GM23338 (cell line): ENCODE data around the gene TRIM38.

ENCODE experiments used
- CTCF ChIP-seq, 2 experiments: fragments of 200-600 bp in 1 of 2; sonication (generic) in 1 of 2; conservative IDR thresholded peaks; 2 replicates each; pipeline versions ENCODE4 v1.5.1 to v1.6.1; 2016 to 2017; ENCODE audit warnings: antibody characterized with exemption in 2 of 2, low read depth in 2 of 2, mild to moderate bottlenecking in 2 of 2, moderate library complexity in 1 of 2
- EZH2 ChIP-seq: fragments of 200-600 bp; sonication (generic); IDR thresholded peaks from one replicate; pipeline ENCODE4 v1.8.0; 2017; ENCODE audit warnings: antibody characterized with exemption, mild to moderate bottlenecking, low read depth; ENCODE audit not compliant: unreplicated experiment
- POLR2AphosphoS5 ChIP-seq: IDR thresholded peaks from 2 replicates; pipeline ENCODE4 v1.6.1; 2016; ENCODE audit warnings: antibody characterized with exemption, low read depth
- REST ChIP-seq: IDR thresholded peaks from one replicate; pipeline ENCODE4 v1.6.1; 2018; ENCODE audit warnings: antibody characterized with exemption; ENCODE audit not compliant: unreplicated experiment

GRCh38 chr6:26021001-26021349 lies 58.4 kb downstream of the TRIM38 start:
- TF ChIP-seq EZH2: no peak
- no peak for TF ChIP-seq CTCF (conservative IDR thresholded peaks at IDR 0.05; ENCODE audit: low read depth in 2 of 2)
- TF ChIP-seq POLR2AphosphoS5: no peak
- no peak for TF ChIP-seq REST
